Breast epithelium (tissue), 4 donors: ENCODE measurements around the gene PCBP3. TPM values are rescaled to one million over a fixed set of nuclear protein-coding genes. Genes with fewer than 3 reads are reported as not detected.
"Not testable (repeated sequence)": the region's sequence is repeated elsewhere in the genome, so short reads cannot be mapped to it uniquely, and the experiment has no call there.

ENCODE experiments used
- DNase-seq, 2 donors: peaks; one replicate each; pipeline ENCODE4 v3.0.0-alpha.2; 2019; ENCODE audit warnings: low spot score in 2 of 2
- H3K27ac ChIP-seq, 2 donors: fragments of 200-600 bp; sonication (generic) in 1 of 2; one replicate each; pipeline ENCODE4 v1.5.1; 2016 to 2019; ENCODE audit warnings: mild to moderate bottlenecking in 1 of 2
- H3K27me3 ChIP-seq, 2 donors: fragments of 200-600 bp; sonication (generic) in 1 of 2; one replicate each; pipeline versions ENCODE4 v1.5.1 to v1.6.0; 2017 to 2019; ENCODE audit warnings: control low read depth in 1 of 2, mild to moderate bottlenecking in 1 of 2
- H3K36me3 ChIP-seq: fragments of 200-600 bp; one replicate; pipeline ENCODE4 v1.5.1; 2019
- H3K4me1 ChIP-seq, 2 donors: fragments of 200-600 bp; sonication (generic); one replicate each; pipeline ENCODE4 v1.5.1; 2016 to 2019; ENCODE audit warnings: control low read depth in 1 of 2
- H3K4me3 ChIP-seq, 3 donors: fragments of 200-600 bp; sonication (generic); 1 replicate in 2 of 3; 2 replicates in 1 of 3; pipeline ENCODE4 v1.5.1; 2016 to 2019; ENCODE audit warnings: mild to moderate bottlenecking in 3 of 3, moderate library complexity in 2 of 3
- H3K9me3 ChIP-seq, 2 donors: fragments of 200-600 bp; sonication (generic) in 1 of 2; one replicate each; pipeline ENCODE4 v1.5.1; 2016 to 2019; ENCODE audit warnings: control low read depth in 1 of 2
- CTCF ChIP-seq, 3 donors: fragments of 450-650 bp; IDR thresholded peaks; one replicate each; pipeline ENCODE4 v1.5.1; 2016 to 2017; ENCODE audit warnings: antibody characterized with exemption in 3 of 3, mild to moderate bottlenecking in 3 of 3, moderate library complexity in 3 of 3
- POLR2A ChIP-seq: fragments of 450-650 bp; IDR thresholded peaks from one replicate; pipeline ENCODE4 v1.6.1; 2016; ENCODE audit warnings: antibody characterized with exemption, mild to moderate bottlenecking, moderate library complexity
- POLR2AphosphoS5 ChIP-seq, 3 donors: sonication (generic); formaldehyde crosslinking; IDR thresholded peaks; one replicate each; pipeline ENCODE4 v1.6.1; 2017; ENCODE audit warnings: antibody characterized with exemption in 3 of 3
- intact Hi-C: fragments of 100-400 bp; cut with DNase I; formaldehyde crosslinking; loops from one replicate; pipeline ENCODE4 v1.15.1; 2023; ENCODE audit warnings: low total_unique reads
- total RNA-seq, 3 donors: library from RNA; depleted of rRNA; stranded (reverse); fragments of >200 nt; gene quantifications; one replicate each; pipeline ENCODE4 v1.1.0, GENCODE V29; 2016

PCBP3 gene
- total RNA-seq, 3 donors from 2014 or later = 3.4 to 13.8 (median 4.6) TPM

- H3K36me3 ChIP-seq = no peaks in the 10 kb centered on the region
- H3K4me1 ChIP-seq = no peaks in the 10 kb centered on the region
- H3K27me3 ChIP-seq = peaks cover 0 to 13% of the 10 kb centered on the region in 2 donors
- no peak for TF ChIP-seq POLR2A
- TF ChIP-seq CTCF (IDR thresholded peaks at IDR 0.05) = no peak
- no peak for TF ChIP-seq POLR2AphosphoS5 (IDR thresholded peaks at IDR 0.05)
- no peaks in the 10 kb centered on the region for H3K9me3 ChIP-seq
- no peak overlapping the region for H3K27ac ChIP-seq
- DNase-seq = no peak
- no peak overlapping the region for H3K4me3 ChIP-seq
- intact Hi-C loops = no loop called here
These were observed 61.0 kb downstream of the PCBP3 start for GRCh38 chr21:45704311-45705108.

- DNase-seq = no peak
- Histone ChIP-seq H3K4me1 (no peaks in the 10 kb centered on the region), H3K27ac (no peak overlapping the region), H3K27me3 (peaks cover 0 to 13% of the 10 kb centered on the region in 2 donors), H3K4me3 (no peak overlapping the region), H3K9me3 (no peaks in the 10 kb centered on the region), H3K36me3 (no peaks in the 10 kb centered on the region)
- intact Hi-C loops = no loop called here
- TF ChIP-seq CTCF (IDR thresholded peaks at IDR 0.05) (no peak), POLR2AphosphoS5 (IDR thresholded peaks at IDR 0.05) (no peak), POLR2A (no peak)
These were observed 62.8 kb downstream of the PCBP3 start for GRCh38 chr21:45706299-45706698.

- Histone ChIP-seq H3K4me3 (no peak overlapping the region), H3K27me3 (peaks cover 0 to 8% of the 10 kb centered on the region in 2 donors), H3K27ac (no peak overlapping the region), H3K36me3 (no peaks in the 10 kb centered on the region), H3K4me1 (no peaks in the 10 kb centered on the region), H3K9me3 (no peaks in the 10 kb centered on the region)
- DNase-seq = no peak
- intact Hi-C loops = no loop called here
- TF ChIP-seq POLR2A (no peak), POLR2AphosphoS5 (IDR thresholded peaks at IDR 0.05) (no peak)
These were observed 65.6 kb downstream of the PCBP3 start for GRCh38 chr21:45709173-45709572.

GRCh38 chr21:45709696-45710268 is 66.3 kb downstream of the PCBP3 start:
- DNase-seq = no peak
- no peaks in the 10 kb centered on the region for H3K36me3 ChIP-seq
- H3K4me3 ChIP-seq = no peak overlapping the region
- intact Hi-C loops = loop anchor here (1.0 kb wide), 1 partner anchor 10 kb away; no protein-coding TSS in a partner anchor
- H3K27ac ChIP-seq = no peak overlapping the region
- H3K4me1 ChIP-seq = no peaks in the 10 kb centered on the region
- H3K9me3 ChIP-seq = no peaks in the 10 kb centered on the region
- H3K27me3 ChIP-seq = peaks cover 0 to 8% of the 10 kb centered on the region in 2 donors
- TF ChIP-seq CTCF (IDR thresholded peaks at IDR 0.05) (no peak), POLR2A (no peak), POLR2AphosphoS5 (IDR thresholded peaks at IDR 0.05) (no peak)

- not testable (repeated sequence) for H3K36me3 ChIP-seq, DNase-seq, H3K27me3 ChIP-seq, H3K27ac ChIP-seq, H3K9me3 ChIP-seq, H3K4me1 ChIP-seq, H3K4me3 ChIP-seq
- intact Hi-C loops = loop anchor here (1.0 kb wide), 1 partner anchor 11 kb away; no protein-coding TSS in a partner anchor
These were observed 66.8 kb downstream of the PCBP3 start for GRCh38 chr21:45710306-45710705.

- no peak for DNase-seq
- intact Hi-C loops = no loop called here
- Histone ChIP-seq H3K4me3 (no peak overlapping the region), H3K27me3 (no peaks in the 10 kb centered on the region), H3K4me1 (no peaks in the 10 kb centered on the region), H3K36me3 (no peaks in the 10 kb centered on the region), H3K9me3 (peaks cover 0 to 5% of the 10 kb centered on the region in 2 donors), H3K27ac (no peak overlapping the region)
- TF ChIP-seq POLR2A (no peak), CTCF (IDR thresholded peaks at IDR 0.05) (no peak), POLR2AphosphoS5 (IDR thresholded peaks at IDR 0.05) (no peak)
These were observed 70.1 kb downstream of the PCBP3 start for GRCh38 chr21:45713613-45714012.
